Ovary (tissue), 9 donors: ENCODE data around the gene INS. TPM values are rescaled to one million over a fixed set of nuclear protein-coding genes. Genes with fewer than 3 reads are reported as not detected.

ENCODE experiments used
- DNase-seq, 5 donors: peaks; one replicate each; pipeline ENCODE4 v3.0.0-alpha.2; 2019 to 2020
- H3K27ac ChIP-seq, 2 donors: fragments of 200-600 bp; one replicate each; pipeline versions ENCODE4 v1.5.1 to v1.8.0; 2019 to 2022
- H3K27me3 ChIP-seq: fragments of 200-600 bp; one replicate; pipeline ENCODE4 v1.8.0; 2022
- H3K36me3 ChIP-seq: fragments of 200-600 bp; sonication (generic); one replicate; pipeline ENCODE4 v1.5.1; 2019
- H3K4me1 ChIP-seq: one replicate; pipeline ENCODE4 v1.8.1; 2013; ENCODE audit warnings: mild to moderate bottlenecking, moderate library complexity; ENCODE audit not compliant: insufficient read depth
- H3K4me3 ChIP-seq: fragments of 200-600 bp; sonication (generic); one replicate; pipeline ENCODE4 v1.5.1; 2017
- H3K9me3 ChIP-seq, 2 donors: fragments of 200-600 bp in 1 of 2; sonication (generic) in 1 of 2; one replicate each; pipeline versions ENCODE4 v1.5.1 to v1.8.1; 2013 to 2019; ENCODE audit warnings: mild to moderate bottlenecking in 1 of 2, moderate library complexity in 1 of 2
- EP300 ChIP-seq: sonication (generic); formaldehyde crosslinking; IDR thresholded peaks from one replicate; pipeline ENCODE4 v1.6.1; 2017; ENCODE audit warnings: antibody characterized with exemption
- POLR2A ChIP-seq: fragments of 450-650 bp; IDR thresholded peaks from one replicate; pipeline ENCODE4 v1.6.1; 2017; ENCODE audit warnings: antibody characterized with exemption, mild to moderate bottlenecking, moderate library complexity
- WGBS, 3 donors: extraction: QIAGEN DNeasy Blood & Tissue Kit in 1 of 3; methylation state at CpG; one replicate each; pipeline versions ENCODE4 v1.1.5 to v1.1.7; 2013 to 2017; 5-methylcytosine and 5-hydroxymethylcytosine counted together
- intact Hi-C, 4 donors: fragments of 100-400 bp; cut with DNase I; formaldehyde crosslinking; loops; one replicate each; pipeline versions ENCODE4 v1.11.0 to v1.15.1; 2022 to 2023
- polyA plus RNA-seq, 2 donors: library from polyadenylated mRNA; stranded (reverse); fragments of 200-250 nt in 1 of 2; fragments of 350-450 nt in 1 of 2; fragmentation: Illumina TruSeq in 1 of 2; extraction: RNeasy Lipid Tissue Mini Kit (QIAGEN cat#74804) in 1 of 2; gene quantifications; one replicate each; pipeline ENCODE4 v1.2.3, GENCODE V29; 2013 to 2014
- total RNA-seq, 7 donors: library from RNA; depleted of rRNA in 2 of 7; stranded (reverse); fragments of >200 nt in 2 of 7; fragmentation: NEBNext Ultra II Directional in 3 of 7; extraction: Animal tissue kit (Norgen Biotek cat#: 25700) in 3 of 7; gene quantifications; one replicate each; pipeline versions ENCODE4 v1.1.0 to v1.2.4, GENCODE V29; 2016 to 2023
- TF ChIP-seq, protein P1 (sequence below), 3 donors: fragments of 450-650 bp in 2 of 3; fragments of 200-600 bp in 1 of 3; IDR thresholded peaks; one replicate each; pipeline versions ENCODE4 v1.5.1 to v1.8.0; 2016 to 2022; ENCODE audit warnings: antibody characterized with exemption in 3 of 3, mild to moderate bottlenecking in 1 of 3
- donor health status: DM: no; HTN: no; CAD: no; lungs with moderate emphysema.
- donor health status: DM: no; HTN: no; CAD: no.
- donor health status: Bipolar disorder and iron deficiency.
- donor health status: DM: yes; HTN: yes; CAD: no.
- donor health status: DM: no; HTN: no; CAD: no.
- donor health status: DM: yes; HTN: yes; CAD: no.

INS gene
- total and polyA plus RNA-seq, 9 donors: 0.89 to 1.4 TPM; not detected in 7

DNA sequence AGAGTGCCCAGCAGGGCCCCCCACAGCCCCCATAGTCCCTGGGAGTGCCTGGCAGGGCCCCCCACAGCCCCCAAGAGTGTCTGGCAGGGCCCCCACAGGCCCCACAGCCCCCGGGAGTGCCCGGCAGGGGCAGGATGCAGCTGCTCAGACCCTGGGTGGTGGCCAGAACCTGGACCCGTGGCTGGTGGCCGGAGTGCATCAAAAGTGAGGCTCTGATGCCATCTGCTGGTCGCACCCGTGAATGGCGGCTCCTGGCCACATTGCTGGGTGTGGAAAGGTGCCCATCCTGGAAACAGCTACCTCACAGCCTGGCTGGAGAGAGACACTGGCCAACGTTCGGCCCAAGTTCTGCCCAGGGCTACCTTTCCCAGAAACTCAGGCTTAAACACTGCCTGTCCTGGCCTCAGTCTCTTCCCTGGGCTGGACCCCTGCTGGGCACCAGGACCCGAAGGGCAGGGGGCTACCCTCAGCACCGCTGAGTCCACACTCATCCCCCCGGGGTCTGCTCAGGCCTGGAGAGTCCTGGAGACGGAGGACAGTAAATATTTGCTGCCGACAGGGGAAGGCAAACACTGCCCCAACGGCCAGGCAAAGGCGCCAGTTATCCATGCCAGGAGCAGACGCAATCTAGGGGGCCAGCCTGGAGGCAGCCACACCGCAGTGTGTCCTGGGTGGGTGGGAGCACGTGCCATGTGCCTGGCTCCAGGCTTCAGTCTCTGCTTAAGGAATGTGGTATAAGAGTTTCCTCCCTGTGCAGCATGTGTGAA is 4.4 kb downstream of the INS start:
- H3K27ac ChIP-seq: no peak overlapping the region
- intact Hi-C loops: loop anchor here in 2 of 4 donors (5.0 to 10.0 kb wide), 3 partner anchors 232 to 502 kb away; no protein-coding TSS in a partner anchor
- WGBS, 3 donors: 32 to 36% (median 32%) methylated on average over 18 to 19 of the region's 19 CpGs
- H3K4me1 ChIP-seq: peaks cover 1% of the 10 kb centered on the region
- DNase-seq: peak; percentile 41 to 77 (median 66)
- H3K4me3 ChIP-seq: no peak overlapping the region
- no peaks in the 10 kb centered on the region for H3K9me3 ChIP-seq
- H3K27me3 ChIP-seq: no peaks in the 10 kb centered on the region
- no peak for TF ChIP-seq EP300
- TF ChIP-seq, protein P1, sequence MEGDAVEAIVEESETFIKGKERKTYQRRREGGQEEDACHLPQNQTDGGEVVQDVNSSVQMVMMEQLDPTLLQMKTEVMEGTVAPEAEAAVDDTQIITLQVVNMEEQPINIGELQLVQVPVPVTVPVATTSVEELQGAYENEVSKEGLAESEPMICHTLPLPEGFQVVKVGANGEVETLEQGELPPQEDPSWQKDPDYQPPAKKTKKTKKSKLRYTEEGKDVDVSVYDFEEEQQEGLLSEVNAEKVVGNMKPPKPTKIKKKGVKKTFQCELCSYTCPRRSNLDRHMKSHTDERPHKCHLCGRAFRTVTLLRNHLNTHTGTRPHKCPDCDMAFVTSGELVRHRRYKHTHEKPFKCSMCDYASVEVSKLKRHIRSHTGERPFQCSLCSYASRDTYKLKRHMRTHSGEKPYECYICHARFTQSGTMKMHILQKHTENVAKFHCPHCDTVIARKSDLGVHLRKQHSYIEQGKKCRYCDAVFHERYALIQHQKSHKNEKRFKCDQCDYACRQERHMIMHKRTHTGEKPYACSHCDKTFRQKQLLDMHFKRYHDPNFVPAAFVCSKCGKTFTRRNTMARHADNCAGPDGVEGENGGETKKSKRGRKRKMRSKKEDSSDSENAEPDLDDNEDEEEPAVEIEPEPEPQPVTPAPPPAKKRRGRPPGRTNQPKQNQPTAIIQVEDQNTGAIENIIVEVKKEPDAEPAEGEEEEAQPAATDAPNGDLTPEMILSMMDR (IDR thresholded peaks at IDR 0.05): peak in 2 of 3 donors; percentile 30 to 35
- no peaks in the 10 kb centered on the region for H3K36me3 ChIP-seq

DNA sequence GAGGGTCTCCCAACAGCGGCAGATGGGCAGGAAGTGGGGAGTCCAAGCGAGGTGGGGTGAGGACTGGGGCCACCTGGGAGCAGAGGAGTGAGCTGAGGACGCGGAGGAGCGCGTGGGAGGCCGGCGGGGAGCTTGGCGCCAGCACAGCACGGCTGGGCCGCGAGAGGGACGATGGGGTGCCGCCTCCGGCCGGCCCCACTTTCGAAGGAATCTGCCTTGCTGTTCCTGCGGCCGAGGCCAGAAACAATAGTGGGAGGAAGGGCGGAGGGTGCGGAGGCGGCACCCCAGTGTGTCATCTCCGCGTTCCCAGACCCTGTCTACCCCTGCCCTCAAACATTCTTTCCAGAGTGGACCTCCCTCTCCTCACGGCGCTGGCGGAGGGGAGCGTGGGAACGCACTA is 5.5 kb downstream of the INS start:
- Histone ChIP-seq H3K36me3 (no peaks in the 10 kb centered on the region), H3K4me1 (peaks cover 2% of the 10 kb centered on the region), H3K27me3 (no peaks in the 10 kb centered on the region), H3K9me3 (no peaks in the 10 kb centered on the region), H3K27ac (no peak overlapping the region), H3K4me3 (no peak overlapping the region)
- 31 to 42% (median 38%) methylated on average over 29 of the region's 29 CpGs for WGBS, 3 donors
- no peak for DNase-seq
- intact Hi-C loops: loop anchor here in 2 of 4 donors (5.0 to 10.0 kb wide), 3 partner anchors 231 to 501 kb away; no protein-coding TSS in a partner anchor
- TF ChIP-seq EP300: no peak
- no peak for TF ChIP-seq POLR2A
- TF ChIP-seq, protein P1 (IDR thresholded peaks at IDR 0.05): no peak

DNA sequence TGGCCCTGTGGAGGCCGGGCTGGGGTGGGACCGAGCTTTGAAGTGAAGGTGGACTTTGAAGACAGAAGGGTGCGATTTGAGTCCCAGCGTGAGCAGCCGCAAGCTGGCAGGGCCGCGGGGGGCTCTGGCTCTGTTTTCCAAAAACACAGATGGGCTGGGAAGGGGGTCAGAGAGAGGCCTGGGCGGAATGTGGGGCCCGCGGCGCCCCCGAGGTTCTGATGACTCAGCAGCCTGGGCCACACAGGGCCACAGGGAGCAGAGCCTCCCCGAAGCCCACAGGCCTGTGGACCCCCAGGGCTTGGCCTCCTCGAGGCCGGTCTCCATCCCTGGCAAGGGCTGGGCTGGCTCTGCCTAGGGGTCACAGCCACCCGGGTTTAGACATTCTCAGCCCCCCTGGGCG is 6.1 kb downstream of the INS start:
- Histone ChIP-seq H3K9me3 (no peaks in the 10 kb centered on the region), H3K4me1 (peaks cover 2% of the 10 kb centered on the region), H3K36me3 (no peaks in the 10 kb centered on the region), H3K4me3 (no peak overlapping the region), H3K27me3 (no peaks in the 10 kb centered on the region), H3K27ac (no peak overlapping the region)
- 70 to 81% (median 77%) methylated on average over 14 to 17 of the region's 17 CpGs for WGBS, 3 donors
- intact Hi-C loops: loop anchor here (5.0 to 10.0 kb wide), 7 partner anchors 53 to 500 kb away; partner anchors contain the start of genes KRTAP5-6 (in 1 of the 4) and TNNI2 (in 1 of the 4)
- DNase-seq: no peak
- no peak for TF ChIP-seq EP300
- TF ChIP-seq POLR2A: no peak
- TF ChIP-seq, protein P1 (IDR thresholded peaks at IDR 0.05): no peak

DNA sequence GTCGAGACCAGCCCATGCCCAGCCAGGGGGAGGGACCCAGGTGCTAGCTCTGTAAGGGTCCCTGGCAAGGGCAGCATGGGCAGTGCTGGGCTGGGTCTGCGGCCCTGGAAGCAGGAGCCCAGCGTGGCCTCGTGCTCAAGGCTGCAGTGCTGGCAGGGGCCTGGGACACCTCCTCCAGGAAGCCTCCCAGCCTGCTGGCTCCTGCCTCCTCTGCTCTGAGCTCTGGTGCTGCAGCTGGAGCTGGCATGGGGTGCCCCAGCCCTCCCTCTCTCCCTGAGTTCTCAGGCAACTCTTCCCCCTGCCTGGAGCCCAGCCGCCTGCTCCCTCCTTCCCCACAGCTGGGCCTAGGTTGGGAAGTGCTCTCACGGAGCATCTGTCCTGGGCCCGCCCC is 6.8 kb downstream of the INS start:
- intact Hi-C loops: loop anchor here (5.0 to 10.0 kb wide), 7 partner anchors 52 to 499 kb away; partner anchors contain the start of genes KRTAP5-6 (in 1 of the 4) and TNNI2 (in 1 of the 4)
- H3K4me3 ChIP-seq: no peak overlapping the region
- DNase-seq: no peak
- H3K9me3 ChIP-seq: no peaks in the 10 kb centered on the region
- H3K27me3 ChIP-seq: no peaks in the 10 kb centered on the region
- no peak overlapping the region for H3K27ac ChIP-seq
- WGBS, 3 donors: 78 to 89% (median 84%) methylated on average over 7 of the region's 7 CpGs
- TF ChIP-seq POLR2A (no peak), EP300 (no peak)
- TF ChIP-seq, protein P1 (IDR thresholded peaks at IDR 0.05): no peak
- no peaks in the 10 kb centered on the region for H3K36me3 ChIP-seq
- H3K4me1 ChIP-seq: peaks cover 2% of the 10 kb centered on the region
